Endodermal cell (in vitro differentiated cells): ENCODE measurements around the gene ST3GAL6. TPM values are rescaled to one million over a fixed set of nuclear protein-coding genes. Genes with fewer than 3 reads are reported as not detected.

Experiments
- DNase-seq: peaks from one replicate; pipeline ENCODE4 v3.0.0-alpha.2; 2017
- H3K27ac ChIP-seq: 2 replicates; pipeline ENCODE4 v1.5.1; 2013; ENCODE audit warnings: mild to moderate bottlenecking, low read depth, low read length, moderate library complexity
- H3K27me3 ChIP-seq: 2 replicates; pipeline ENCODE4 v1.6.1; 2013; ENCODE audit warnings: mild to moderate bottlenecking, low read length, moderate library complexity; ENCODE audit not compliant: insufficient read depth, control insufficient read depth, poor library complexity, severe bottlenecking
- H3K36me3 ChIP-seq: 2 replicates; pipeline ENCODE4 v1.7.0; 2013; ENCODE audit warnings: mild to moderate bottlenecking, low read length, moderate library complexity; ENCODE audit not compliant: control insufficient read depth, insufficient read depth
- H3K4me1 ChIP-seq: one replicate; pipeline ENCODE4 v1.7.0; 2013; ENCODE audit warnings: low read length; ENCODE audit not compliant: control insufficient read depth, insufficient read depth
- H3K4me3 ChIP-seq: 2 replicates; pipeline ENCODE4 v1.5.1; 2013; ENCODE audit warnings: mild to moderate bottlenecking, low read length, moderate library complexity
- H3K9ac ChIP-seq: 2 replicates; pipeline ENCODE4 v1.6.1; 2013; ENCODE audit warnings: mild to moderate bottlenecking, low read length, moderate library complexity; ENCODE audit not compliant: poor library complexity, severe bottlenecking; ENCODE audit errors: extremely low read depth
- H3K9me3 ChIP-seq: 2 replicates; pipeline ENCODE4 v1.6.1; 2013; ENCODE audit warnings: mild to moderate bottlenecking, low read length, moderate library complexity; ENCODE audit not compliant: control insufficient read depth
- H3K27ac Mint-ChIP-seq: 2 replicates; pipeline ENCODE4 v1.8.0; 2020; ENCODE audit warnings: mixed read lengths
- H3K27me3 Mint-ChIP-seq: 2 replicates; pipeline ENCODE4 v1.8.0; 2021; ENCODE audit warnings: mild to moderate bottlenecking, mixed read lengths; ENCODE audit not compliant: insufficient read depth
- H3K36me3 Mint-ChIP-seq: 2 replicates; pipeline ENCODE4 v1.8.0; 2020; ENCODE audit warnings: low read depth, mixed read lengths
- H3K4me1 Mint-ChIP-seq: 2 replicates; pipeline ENCODE4 v1.8.0; 2020; ENCODE audit warnings: mixed read lengths
- H3K4me3 Mint-ChIP-seq: 2 replicates; pipeline ENCODE4 v1.8.0; 2020; ENCODE audit warnings: mild to moderate bottlenecking, moderate library complexity, mixed read lengths
- H3K9me3 Mint-ChIP-seq: 2 replicates; pipeline ENCODE4 v1.8.0; 2020; ENCODE audit warnings: mild to moderate bottlenecking, mixed read lengths
- CTCF ChIP-seq: fragments of 200-600 bp; sonication (generic); conservative IDR thresholded peaks from 2 replicates; pipeline ENCODE4 v1.5.0; 2021; ENCODE audit warnings: antibody characterized with exemption, mild to moderate bottlenecking
- WGBS, 2 experiments: methylation state at CpG; one replicate each; pipeline versions ENCODE4 v1.1.5 to v1.1.7; 2013; ENCODE audit warnings: missing lambda C conversion rate in 2 of 2, mixed read lengths in 1 of 2; ENCODE audit not compliant: insufficient coverage in 1 of 2, insufficient read length in 1 of 2; 5-methylcytosine and 5-hydroxymethylcytosine counted together
- total RNA-seq, 2 donors: library from RNA; stranded (reverse); fragmentation: NEBNext Ultra II Directional in 1 of 2; extraction: Animal tissue kit (Norgen Biotek cat#: 25700) in 1 of 2; gene quantifications; 2 replicates in 1 of 2; 3 replicates in 1 of 2; pipeline ENCODE4 v1.2.1, GENCODE V29; 2021

The ST3GAL6 gene
- total RNA-seq, 2 donors from 2014 or later = 8.1 to 9.9 TPM

GRCh38 chr3:98801043-98801747 lies 38.1 kb downstream of the ST3GAL6 start:
- Histone ChIP-seq H3K4me3 (no peak overlapping the region), H3K27me3 (no peaks in the 10 kb centered on the region), H3K27ac (no peak overlapping the region), H3K9me3 (no peaks in the 10 kb centered on the region), H3K4me1 (no peaks in the 10 kb centered on the region), H3K9ac (no peak overlapping the region), H3K36me3 (peaks cover 61% of the 10 kb centered on the region)
- peak; percentile 71 for TF ChIP-seq CTCF
- no peaks in the 10 kb centered on the region for H3K27me3 Mint-ChIP-seq
- WGBS, 2 experiments = 93 to 95% methylated on average over 6 to 7 of the region's 7 CpGs
- peaks cover 6% of the 10 kb centered on the region for H3K9me3 Mint-ChIP-seq
- no peak overlapping the region for H3K4me3 Mint-ChIP-seq
- H3K4me1 Mint-ChIP-seq = no peaks in the 10 kb centered on the region
- no peak overlapping the region for H3K27ac Mint-ChIP-seq
- DNase-seq = peak; percentile 77
- H3K36me3 Mint-ChIP-seq = peaks cover 71% of the 10 kb centered on the region

- Mint-ChIP-seq H3K27me3 (no peaks in the 10 kb centered on the region), H3K36me3 (peaks cover 76% of the 10 kb centered on the region), H3K27ac (no peak overlapping the region), H3K4me3 (no peak overlapping the region), H3K9me3 (peaks cover 6% of the 10 kb centered on the region), H3K4me1 (no peaks in the 10 kb centered on the region)
- Histone ChIP-seq H3K27ac (no peak overlapping the region), H3K27me3 (no peaks in the 10 kb centered on the region), H3K9me3 (no peaks in the 10 kb centered on the region), H3K4me3 (no peak overlapping the region), H3K4me1 (no peaks in the 10 kb centered on the region), H3K9ac (no peak overlapping the region), H3K36me3 (peaks cover 65% of the 10 kb centered on the region)
- 93 to 96% methylated on average over 4 to 6 of the region's 6 CpGs for WGBS, 2 experiments
- TF ChIP-seq CTCF = no peak
- no peak for DNase-seq
These were observed 42.4 kb downstream of the ST3GAL6 start for GRCh38 chr3:98805571-98805970.

- no peak overlapping the region for H3K27ac Mint-ChIP-seq
These were observed 43.4 kb downstream of the ST3GAL6 start for GRCh38 chr3:98806521-98806920.

More at GRCh38 chr3:98806521-98806920, 43.4 kb downstream of the ST3GAL6 start:
- no peak for TF ChIP-seq CTCF
- Histone ChIP-seq H3K36me3 (peaks cover 67% of the 10 kb centered on the region), H3K27ac (no peak overlapping the region), H3K9ac (no peak overlapping the region), H3K4me3 (no peak overlapping the region), H3K9me3 (no peaks in the 10 kb centered on the region), H3K4me1 (no peaks in the 10 kb centered on the region), H3K27me3 (no peaks in the 10 kb centered on the region)
- H3K9me3 Mint-ChIP-seq = peaks cover 6% of the 10 kb centered on the region
- H3K27me3 Mint-ChIP-seq = no peaks in the 10 kb centered on the region
- DNase-seq = no peak
- H3K4me3 Mint-ChIP-seq = no peak overlapping the region
- 85 to 100% methylated on average over 1 of the region's 1 CpG for WGBS, 2 experiments
- peaks cover 72% of the 10 kb centered on the region for H3K36me3 Mint-ChIP-seq
- no peaks in the 10 kb centered on the region for H3K4me1 Mint-ChIP-seq
